IMR-90 (cell line): ENCODE results near the gene DOCK10. TPM values are rescaled to one million over a fixed set of nuclear protein-coding genes. Genes with fewer than 3 reads are reported as not detected.

ENCODE experiments used
- ATAC-seq: fragments of 200-7000 bp; cut with Tn5 transposase; 2 replicates; pipeline ENCODE4 v1.9.1; 2020; ENCODE audit warnings: low read depth, mild to moderate bottlenecking, moderate library complexity
- BruUV-seq: library from RNA; stranded (reverse); fragments of 400-500 nt; replicated peaks from 2 replicates; lab custom pipeline; 2021; lab: Mats Ljungman, UMichigan
- CTCF ChIA-PET: fragments of 300-600 bp; formaldehyde crosslinking; extraction: SDS; loops from one replicate; lab custom pipeline; 2021; ENCODE audit warnings: antibody characterized with exemption; lab: Yijun Ruan, JAX
- POLR2A ChIA-PET: fragments of 300-600 bp; sonication (Branson Sonifier 250); formaldehyde crosslinking; loops from one replicate; lab custom pipeline; 2022; ENCODE audit warnings: antibody characterized with exemption; ENCODE audit not compliant: unreplicated experiment; lab: Charles Lee
- DNase-seq: peaks from one replicate; pipeline ENCODE4 v3.0.0; 2013
- H2AFZ ChIP-seq: replicated peaks from 2 replicates; pipeline ENCODE3; 2013; ENCODE audit warnings: low read length, mild to moderate bottlenecking; ENCODE audit not compliant: poor library complexity
- H2AK5ac ChIP-seq: 2 replicates; pipeline ENCODE4 v1.6.1; 2013; ENCODE audit warnings: low read depth, low read length, inconsistent platforms
- H2AK9ac ChIP-seq: replicated peaks from 2 replicates; pipeline ENCODE3; 2013; ENCODE audit warnings: mild to moderate bottlenecking, low read depth, low read length, moderate library complexity; ENCODE audit not compliant: poor library complexity
- H2BK120ac ChIP-seq: 2 replicates; pipeline ENCODE4 v1.6.1; 2013; ENCODE audit warnings: low read depth, low read length, inconsistent platforms
- H2BK15ac ChIP-seq: 3 replicates; pipeline ENCODE4 v1.6.1; 2013; ENCODE audit warnings: low read depth, low read length, inconsistent platforms
- H2BK20ac ChIP-seq: 2 replicates; pipeline ENCODE4 v1.6.1; 2013; ENCODE audit warnings: low read depth, mild to moderate bottlenecking, inconsistent platforms, low read length, moderate library complexity
- H2BK5ac ChIP-seq: 2 replicates; pipeline ENCODE4 v1.6.1; 2013; ENCODE audit warnings: mild to moderate bottlenecking, low read depth, low read length, inconsistent platforms; ENCODE audit not compliant: poor library complexity, severe bottlenecking
- H3K14ac ChIP-seq: replicated peaks from 2 replicates; pipeline ENCODE4 v1.6.1; 2013; ENCODE audit warnings: low read depth, low read length, inconsistent platforms
- H3K18ac ChIP-seq: 2 replicates; pipeline ENCODE4 v1.6.1; 2013; ENCODE audit warnings: low read depth, low read length, control low read depth
- H3K23ac ChIP-seq: 2 replicates; pipeline ENCODE4 v1.6.1; 2013; ENCODE audit warnings: low read depth, low read length, inconsistent platforms
- H3K27ac ChIP-seq: 2 replicates; pipeline ENCODE4 v1.5.1; 2013; ENCODE audit warnings: mild to moderate bottlenecking, control low read depth, low read length; ENCODE audit not compliant: insufficient read depth
- H3K27me3 ChIP-seq: 2 replicates; pipeline ENCODE4 v1.6.1; 2013; ENCODE audit warnings: low read length; ENCODE audit not compliant: control insufficient read depth, insufficient read depth
- H3K36me3 ChIP-seq: 2 replicates; pipeline ENCODE4 v1.6.1; 2013; ENCODE audit warnings: low read length, mixed read lengths; ENCODE audit not compliant: control insufficient read depth, insufficient read depth
- H3K4ac ChIP-seq: 2 replicates; pipeline ENCODE4 v1.6.1; 2013; ENCODE audit warnings: low read depth, low read length, inconsistent platforms
- H3K4me1 ChIP-seq: 2 replicates; pipeline ENCODE4 v1.6.1; 2013; ENCODE audit warnings: low read length, mixed read lengths; ENCODE audit not compliant: control insufficient read depth, insufficient read depth
- H3K4me2 ChIP-seq: 2 replicates; pipeline ENCODE4 v1.6.1; 2013; ENCODE audit warnings: low read depth, mild to moderate bottlenecking, control low read depth, low read length, moderate library complexity
- H3K4me3 ChIP-seq: 2 replicates; pipeline ENCODE4 v1.5.1; 2013; ENCODE audit warnings: low read depth, mild to moderate bottlenecking, control low read depth, low read length, moderate library complexity; ENCODE audit not compliant: insufficient read depth
- H3K56ac ChIP-seq: 2 replicates; pipeline ENCODE4 v1.6.1; 2013; ENCODE audit warnings: low read length, inconsistent platforms; ENCODE audit not compliant: insufficient read depth; ENCODE audit errors: extremely low read depth
- H3K79me1 ChIP-seq, 2 experiments: 2 replicates each; pipeline ENCODE4 v1.6.1; 2013; ENCODE audit warnings: low read length in 2 of 2, inconsistent platforms in 1 of 2, low read depth in 1 of 2
- H3K9ac ChIP-seq: 2 replicates; pipeline ENCODE4 v1.6.1; 2013; ENCODE audit warnings: low read depth, low read length, control low read depth
- H3K9me1 ChIP-seq: 2 replicates; pipeline ENCODE4 v1.6.1; 2013; ENCODE audit warnings: low read length, inconsistent platforms; ENCODE audit not compliant: insufficient read depth
- H3K9me3 ChIP-seq: 2 replicates; pipeline ENCODE4 v1.6.1; 2013; ENCODE audit warnings: low read length; ENCODE audit not compliant: control insufficient read depth, insufficient read depth
- H4K20me1 ChIP-seq: 2 replicates; pipeline ENCODE4 v1.6.1; 2013; ENCODE audit warnings: low read length, inconsistent platforms; ENCODE audit not compliant: insufficient read depth
- H4K5ac ChIP-seq: 2 replicates; pipeline ENCODE4 v1.6.1; 2013; ENCODE audit warnings: mild to moderate bottlenecking, low read depth, low read length, control low read depth
- H4K8ac ChIP-seq, 2 experiments: 2 replicates each; pipeline ENCODE4 v1.6.1; 2013; ENCODE audit warnings: low read depth in 2 of 2, low read length in 2 of 2, control low read depth in 1 of 2, inconsistent platforms in 1 of 2
- H4K91ac ChIP-seq: 2 replicates; pipeline ENCODE4 v1.6.1; 2013; ENCODE audit warnings: low read depth, low read length, inconsistent platforms; ENCODE audit not compliant: insufficient read depth
- BHLHE40 ChIP-seq: fragments of 150-350 bp; IDR thresholded peaks from 2 replicates; pipeline ENCODE4 v1.6.1; 2016; ENCODE audit warnings: mild to moderate bottlenecking, low read depth, low read length
- CEBPB ChIP-seq: IDR thresholded peaks from 2 replicates; pipeline ENCODE4 v1.6.1; 2012; ENCODE audit warnings: low read depth, low read length, improper control_type of control experiment
- CHD1 ChIP-seq: IDR thresholded peaks from 2 replicates; pipeline ENCODE4 v1.6.1; 2012; ENCODE audit warnings: low read depth, low read length, improper control_type of control experiment
- FOS ChIP-seq: fragments of 150-350 bp; IDR thresholded peaks from 2 replicates; pipeline ENCODE4 v1.6.1; 2016; ENCODE audit warnings: low read depth, low read length
- POLR2A ChIP-seq: IDR thresholded peaks from 2 replicates; pipeline ENCODE4 v1.6.1; 2012; ENCODE audit warnings: mild to moderate bottlenecking, low read depth, low read length
- RCOR1 ChIP-seq: IDR thresholded peaks from 2 replicates; pipeline ENCODE4 v1.6.1; 2012; ENCODE audit warnings: mild to moderate bottlenecking, low read length, improper control_type of control experiment; ENCODE audit not compliant: insufficient replicate concordance
- SMC3 ChIP-seq: fragments of 150-350 bp; IDR thresholded peaks from 2 replicates; pipeline ENCODE4 v1.6.1; 2016; ENCODE audit warnings: low read depth, mild to moderate bottlenecking, antibody characterized with exemption, low read length, moderate library complexity
- WGBS, 2 experiments: methylation state at CpG; one replicate each; pipeline versions ENCODE4 v1.1.5 to v1.1.7; 2013; ENCODE audit warnings: missing lambda C conversion rate in 2 of 2; ENCODE audit not compliant: insufficient read length in 1 of 2; ENCODE audit errors: extremely low coverage in 2 of 2; 5-methylcytosine and 5-hydroxymethylcytosine counted together
- dilution Hi-C: fragments of 300-500 bp; cut with HindIII; formaldehyde crosslinking; loops from one replicate; pipeline ENCODE4 v1.14.3; 2018; ENCODE audit warnings: low sequenced_read_pairs; ENCODE audit not compliant: unreplicated experiment
- in situ Hi-C: fragments of 300-500 bp; cut with MboI; formaldehyde crosslinking; loops from 3 replicates; pipeline ENCODE4 v1.14.3; 2019; ENCODE audit warnings: low sequenced_read_pairs, inconsistent platforms, mixed read lengths
- intact Hi-C: fragments of 100-400 bp; cut with micrococcal nuclease; formaldehyde crosslinking; loops from 2 replicates; pipeline ENCODE4 v1.10.0; 2022
- polyA plus RNA-seq, 3 experiments: library from polyadenylated mRNA; depleted of rRNA; stranded (reverse); fragments of >200 nt; gene quantifications; 2 replicates each; pipeline ENCODE4 v1.2.3, GENCODE V29; 2012; ENCODE audit warnings: low replicate concordance in 1 of 3
- total RNA-seq: library from RNA; depleted of rRNA; stranded (reverse); fragments of >200 nt; gene quantifications from 2 replicates; pipeline ENCODE4 v1.2.3, GENCODE V29; 2012
- TF ChIP-seq, protein P1 (sequence below): fragments of 150-350 bp; IDR thresholded peaks from 2 replicates; pipeline ENCODE4 v1.6.1; 2016; ENCODE audit warnings: low read depth, mild to moderate bottlenecking, low read length, moderate library complexity, borderline replicate concordance

DOCK10 gene
- total and polyA plus RNA-seq, 2 of the 4 experiments (the other 2 are of a cell fraction): 58.6 to 75.3 TPM

DNA sequence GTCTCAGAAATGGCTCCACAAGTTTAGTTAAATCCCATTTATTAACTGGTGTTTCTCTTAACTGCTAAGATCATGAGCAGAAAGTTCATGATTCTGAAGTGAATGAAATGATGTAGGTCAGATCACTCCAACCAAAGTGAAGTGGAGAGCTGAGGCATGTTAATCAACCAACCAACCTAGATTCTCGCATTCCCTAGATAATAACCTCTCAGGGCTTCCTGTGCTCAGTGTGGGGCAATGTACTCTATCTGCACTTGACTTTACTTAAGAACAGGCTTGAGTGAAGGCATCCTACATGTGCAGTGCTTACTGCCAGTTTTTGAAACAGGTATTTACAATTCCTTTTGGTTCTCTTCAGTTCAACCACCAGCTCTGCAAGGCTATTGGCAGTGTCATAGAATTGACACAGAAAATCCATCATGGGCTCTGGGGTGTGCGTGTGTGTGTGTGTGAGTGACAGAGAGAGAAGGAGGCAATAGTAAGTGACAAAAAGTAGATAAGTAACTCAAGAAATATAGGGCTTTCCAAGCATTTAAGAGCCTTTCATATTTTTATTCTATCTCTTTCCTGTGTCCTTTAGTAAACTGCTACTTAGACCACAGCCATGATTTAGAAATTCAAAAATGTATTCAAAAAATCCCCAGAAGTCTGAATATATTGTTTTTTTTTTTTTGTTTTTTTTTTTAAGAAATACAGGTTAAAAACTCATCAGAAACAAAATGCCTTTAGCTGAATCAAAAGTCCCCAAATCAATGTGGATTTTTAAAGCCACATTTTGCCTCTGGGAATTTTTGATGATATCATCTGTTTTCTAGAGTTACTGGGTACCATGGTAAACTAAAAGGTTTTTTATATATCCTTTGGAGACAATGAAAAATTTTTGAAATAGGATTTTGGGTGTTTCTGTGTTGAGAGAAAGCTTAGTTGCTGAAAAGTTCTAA lies 28.6 kb downstream of the DOCK10 start:
- H2AFZ ChIP-seq: no peak overlapping the region
- peak overlapping the region in 1 of 2 experiments; percentile 5; a peak in 1 of 4 replicates for H4K8ac ChIP-seq
- H2BK15ac ChIP-seq: peak overlapping the region; percentile 67; the same call in 1 of the 3 replicates
- H4K91ac ChIP-seq: no peak overlapping the region
- 0 out of 2 replicates have a peak overlapping the region, but pooled peaks have one; percentile 6 for H2AK5ac ChIP-seq
- no peak overlapping the region for H3K9ac ChIP-seq
- H3K14ac ChIP-seq: no peak overlapping the region
- no peak for ATAC-seq
- 0 out of 2 replicates have a peak overlapping the region, but pooled peaks have one; percentile 4 for H3K4ac ChIP-seq
- H3K4me1 ChIP-seq: peaks cover 11% of the 10 kb centered on the region
- dilution Hi-C loops: no loop called here
- peak overlapping the region; percentile 51; the same call in 1 of the 2 replicates for H3K23ac ChIP-seq
- H3K27me3 ChIP-seq: no peaks in the 10 kb centered on the region
- peaks cover 27 to 44% of the 10 kb centered on the region in 2 experiments for H3K79me1 ChIP-seq
- CTCF ChIA-PET: no interaction called here
- H3K36me3 ChIP-seq: no peaks in the 10 kb centered on the region
- no peak overlapping the region for H3K27ac ChIP-seq
- no peak overlapping the region for H3K18ac ChIP-seq
- H2BK5ac ChIP-seq: no peak overlapping the region
- intact Hi-C loops: no loop called here
- TF ChIP-seq CEBPB (no peak), BHLHE40 (no peak), RCOR1 (no peak), SMC3 (no peak), POLR2A (no peak), FOS (no peak), CHD1 (no peak)
- TF ChIP-seq, protein P1, sequence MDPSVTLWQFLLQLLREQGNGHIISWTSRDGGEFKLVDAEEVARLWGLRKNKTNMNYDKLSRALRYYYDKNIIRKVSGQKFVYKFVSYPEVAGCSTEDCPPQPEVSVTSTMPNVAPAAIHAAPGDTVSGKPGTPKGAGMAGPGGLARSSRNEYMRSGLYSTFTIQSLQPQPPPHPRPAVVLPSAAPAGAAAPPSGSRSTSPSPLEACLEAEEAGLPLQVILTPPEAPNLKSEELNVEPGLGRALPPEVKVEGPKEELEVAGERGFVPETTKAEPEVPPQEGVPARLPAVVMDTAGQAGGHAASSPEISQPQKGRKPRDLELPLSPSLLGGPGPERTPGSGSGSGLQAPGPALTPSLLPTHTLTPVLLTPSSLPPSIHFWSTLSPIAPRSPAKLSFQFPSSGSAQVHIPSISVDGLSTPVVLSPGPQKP: no peak
- H3K56ac ChIP-seq: no peak overlapping the region
- no peak overlapping the region for H2BK120ac ChIP-seq
- no peak overlapping the region for H3K4me3 ChIP-seq
- in situ Hi-C loops: loop anchor here (25.0 kb wide), 2 partner anchors 649 to 651 kb away; no protein-coding TSS in a partner anchor
- H3K9me3 ChIP-seq: no peaks in the 10 kb centered on the region
- POLR2A ChIA-PET: no interaction called here
- no peak for DNase-seq
- peaks cover 9% of the 10 kb centered on the region for H3K9me1 ChIP-seq
- H2BK20ac ChIP-seq: 0 out of 2 replicates have a peak overlapping the region, but pooled peaks have one; percentile 8
- no CpG with 5 or more reads among the region's 2 CpGs for WGBS, 2 experiments
- no TSS peak for BruUV-seq
- no peaks in the 10 kb centered on the region for H4K20me1 ChIP-seq
- H4K5ac ChIP-seq: peak overlapping the region; percentile 4; the same call in 1 of the 2 replicates
- no peak overlapping the region for H2AK9ac ChIP-seq
- H3K4me2 ChIP-seq: no peak overlapping the region
